Breast epithelium (tissue), 4 donors: ENCODE results near the gene PITPNM1. TPM values are rescaled to one million over a fixed set of nuclear protein-coding genes. Genes with fewer than 3 reads are reported as not detected.

Source experiments
- DNase-seq, 2 donors: peaks; one replicate each; pipeline ENCODE4 v3.0.0-alpha.2; 2019; ENCODE audit warnings: low spot score in 2 of 2
- H3K27ac ChIP-seq, 2 donors: fragments of 200-600 bp; sonication (generic) in 1 of 2; one replicate each; pipeline ENCODE4 v1.5.1; 2016 to 2019; ENCODE audit warnings: mild to moderate bottlenecking in 1 of 2
- H3K27me3 ChIP-seq, 2 donors: fragments of 200-600 bp; sonication (generic) in 1 of 2; one replicate each; pipeline versions ENCODE4 v1.5.1 to v1.6.0; 2017 to 2019; ENCODE audit warnings: control low read depth in 1 of 2, mild to moderate bottlenecking in 1 of 2
- H3K36me3 ChIP-seq: fragments of 200-600 bp; one replicate; pipeline ENCODE4 v1.5.1; 2019
- H3K4me1 ChIP-seq, 2 donors: fragments of 200-600 bp; sonication (generic); one replicate each; pipeline ENCODE4 v1.5.1; 2016 to 2019; ENCODE audit warnings: control low read depth in 1 of 2
- H3K4me3 ChIP-seq, 3 donors: fragments of 200-600 bp; sonication (generic); 1 replicate in 2 of 3; 2 replicates in 1 of 3; pipeline ENCODE4 v1.5.1; 2016 to 2019; ENCODE audit warnings: mild to moderate bottlenecking in 3 of 3, moderate library complexity in 2 of 3
- H3K9me3 ChIP-seq, 2 donors: fragments of 200-600 bp; sonication (generic) in 1 of 2; one replicate each; pipeline ENCODE4 v1.5.1; 2016 to 2019; ENCODE audit warnings: control low read depth in 1 of 2
- CTCF ChIP-seq, 3 donors: fragments of 450-650 bp; IDR thresholded peaks; one replicate each; pipeline ENCODE4 v1.5.1; 2016 to 2017; ENCODE audit warnings: antibody characterized with exemption in 3 of 3, mild to moderate bottlenecking in 3 of 3, moderate library complexity in 3 of 3
- POLR2A ChIP-seq: fragments of 450-650 bp; IDR thresholded peaks from one replicate; pipeline ENCODE4 v1.6.1; 2016; ENCODE audit warnings: antibody characterized with exemption, mild to moderate bottlenecking, moderate library complexity
- POLR2AphosphoS5 ChIP-seq, 3 donors: sonication (generic); formaldehyde crosslinking; IDR thresholded peaks; one replicate each; pipeline ENCODE4 v1.6.1; 2017; ENCODE audit warnings: antibody characterized with exemption in 3 of 3
- intact Hi-C: fragments of 100-400 bp; cut with DNase I; formaldehyde crosslinking; loops from one replicate; pipeline ENCODE4 v1.15.1; 2023; ENCODE audit warnings: low total_unique reads
- total RNA-seq, 3 donors: library from RNA; depleted of rRNA; stranded (reverse); fragments of >200 nt; gene quantifications; one replicate each; pipeline ENCODE4 v1.1.0, GENCODE V29; 2016

PITPNM1 gene
- total RNA-seq, 3 donors from 2014 or later = 6.4 to 20.0 (median 11.7) TPM

- intact Hi-C loops = loop anchor here (10.0 kb wide), 1 partner anchor 105 kb away; the partner anchor contains the start of gene RAD9A
- no peak for DNase-seq
- no peak for TF ChIP-seq POLR2AphosphoS5 (IDR thresholded peaks at IDR 0.05)
- no peak for TF ChIP-seq POLR2A
- TF ChIP-seq CTCF (IDR thresholded peaks at IDR 0.05) = no peak
- H3K36me3 ChIP-seq = no peaks in the 10 kb centered on the region
- H3K9me3 ChIP-seq = no peaks in the 10 kb centered on the region
- H3K4me3 ChIP-seq = no peak overlapping the region
- H3K27ac ChIP-seq = no peak overlapping the region
- H3K4me1 ChIP-seq = peaks cover 7 to 9% of the 10 kb centered on the region in 2 donors
- H3K27me3 ChIP-seq = no peaks in the 10 kb centered on the region
Measured at GRCh38 chr11:67499808-67500483, 5.2 kb downstream of the PITPNM1 start.

- Histone ChIP-seq H3K4me3 (no peak overlapping the region), H3K9me3 (no peaks in the 10 kb centered on the region), H3K27me3 (no peaks in the 10 kb centered on the region), H3K27ac (no peak overlapping the region), H3K36me3 (no peaks in the 10 kb centered on the region), H3K4me1 (peaks cover under 1 to 3% of the 10 kb centered on the region in 2 donors)
- no peak for TF ChIP-seq POLR2AphosphoS5 (IDR thresholded peaks at IDR 0.05)
- DNase-seq = no peak
- intact Hi-C loops = no loop called here
Measured at GRCh38 chr11:67498544-67498972, 6.6 kb downstream of the PITPNM1 start.

GRCh38 chr11:67497656-67498291 is 7.4 kb downstream of the PITPNM1 start:
- Histone ChIP-seq H3K9me3 (no peaks in the 10 kb centered on the region), H3K4me3 (no peak overlapping the region), H3K27ac (no peak overlapping the region), H3K36me3 (no peaks in the 10 kb centered on the region), H3K27me3 (no peaks in the 10 kb centered on the region), H3K4me1 (no peaks in the 10 kb centered on the region)
- TF ChIP-seq POLR2AphosphoS5 (IDR thresholded peaks at IDR 0.05) (no peak), POLR2A (no peak), CTCF (IDR thresholded peaks at IDR 0.05) (no peak)
- intact Hi-C loops = no loop called here
- DNase-seq = no peak

- no peak overlapping the region for H3K4me3 ChIP-seq
- H3K36me3 ChIP-seq = no peaks in the 10 kb centered on the region
- no peaks in the 10 kb centered on the region for H3K27me3 ChIP-seq
- H3K27ac ChIP-seq = no peak overlapping the region
- TF ChIP-seq CTCF (IDR thresholded peaks at IDR 0.05) = no peak
- no peak for TF ChIP-seq POLR2A
- no peak for TF ChIP-seq POLR2AphosphoS5 (IDR thresholded peaks at IDR 0.05)
- no peak for DNase-seq
- H3K4me1 ChIP-seq = no peaks in the 10 kb centered on the region
- intact Hi-C loops = no loop called here
- no peaks in the 10 kb centered on the region for H3K9me3 ChIP-seq
Measured at GRCh38 chr11:67496113-67496512, 9.1 kb downstream of the PITPNM1 start.

- intact Hi-C loops = no loop called here
- no peaks in the 10 kb centered on the region for H3K36me3 ChIP-seq
- no peaks in the 10 kb centered on the region for H3K4me1 ChIP-seq
- no peaks in the 10 kb centered on the region for H3K27me3 ChIP-seq
- TF ChIP-seq POLR2AphosphoS5 (IDR thresholded peaks at IDR 0.05) (no peak), CTCF (IDR thresholded peaks at IDR 0.05) (no peak), POLR2A (no peak)
- no peak for DNase-seq
- no peaks in the 10 kb centered on the region for H3K9me3 ChIP-seq
- no peak overlapping the region for H3K4me3 ChIP-seq
- H3K27ac ChIP-seq = no peak overlapping the region
Measured at GRCh38 chr11:67495234-67496005, 9.7 kb downstream of the PITPNM1 start.
